ENCODE measurements around the gene NSUN3.
"Not testable (repeated sequence)": the region's sequence is repeated elsewhere in the genome, so short reads cannot be mapped to it uniquely, and the experiment has no call there.

NSUN3 gene

DNA sequence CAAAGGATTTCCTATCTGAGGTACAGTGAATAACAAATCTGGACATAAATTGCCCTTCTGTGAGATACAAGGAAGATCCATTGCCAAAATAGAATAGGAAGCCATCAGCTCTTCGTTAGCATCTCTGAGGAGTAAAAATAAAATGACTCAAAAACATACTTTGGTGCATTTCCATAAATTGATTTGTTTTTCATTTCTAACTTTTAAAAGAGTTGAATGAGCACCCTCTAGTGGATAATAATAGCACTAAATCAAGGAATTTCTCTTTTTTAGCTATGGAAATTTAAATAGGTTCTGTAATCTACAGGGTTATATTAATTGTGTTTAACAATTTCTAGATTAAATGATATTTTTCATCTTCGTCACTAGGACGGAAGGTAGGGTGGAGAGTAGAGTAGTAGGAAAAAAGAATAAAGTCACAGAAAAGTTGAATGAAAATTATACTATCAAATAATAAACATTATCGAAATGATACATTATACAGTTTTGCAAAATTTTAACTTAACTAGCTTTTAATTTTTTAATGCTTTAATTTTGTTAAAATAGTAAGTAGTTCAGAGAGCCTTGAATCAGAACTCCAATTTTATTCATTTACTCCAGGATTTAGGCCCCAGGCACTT is 6.4 kb downstream of the NSUN3 start:
- FAIRE-seq = no peak
- DNase-seq (ENCODE audit: insufficient read length, low spot score) = no peak
- TF ChIP-seq POLR2A (IDR thresholded peaks at IDR 0.05; ENCODE audit: low read depth, low read length) = no peak
- no peak for TF ChIP-seq POLR2AphosphoS5 (IDR thresholded peaks at IDR 0.05; ENCODE audit: low read depth, low read length)
- no peak for TF ChIP-seq POU2F2 (IDR thresholded peaks at IDR 0.05; ENCODE audit: low read depth, low read length)
- TF ChIP-seq TAF1 (IDR thresholded peaks at IDR 0.05; ENCODE audit: low read depth, low read length) = no peak
- no peak for TF ChIP-seq SPI1 (IDR thresholded peaks at IDR 0.05; ENCODE audit: low read depth, low read length)
- TF ChIP-seq PAX5 (IDR thresholded peaks at IDR 0.05; ENCODE audit: insufficient read depth, low read length, severe bottlenecking) = no peak

DNA sequence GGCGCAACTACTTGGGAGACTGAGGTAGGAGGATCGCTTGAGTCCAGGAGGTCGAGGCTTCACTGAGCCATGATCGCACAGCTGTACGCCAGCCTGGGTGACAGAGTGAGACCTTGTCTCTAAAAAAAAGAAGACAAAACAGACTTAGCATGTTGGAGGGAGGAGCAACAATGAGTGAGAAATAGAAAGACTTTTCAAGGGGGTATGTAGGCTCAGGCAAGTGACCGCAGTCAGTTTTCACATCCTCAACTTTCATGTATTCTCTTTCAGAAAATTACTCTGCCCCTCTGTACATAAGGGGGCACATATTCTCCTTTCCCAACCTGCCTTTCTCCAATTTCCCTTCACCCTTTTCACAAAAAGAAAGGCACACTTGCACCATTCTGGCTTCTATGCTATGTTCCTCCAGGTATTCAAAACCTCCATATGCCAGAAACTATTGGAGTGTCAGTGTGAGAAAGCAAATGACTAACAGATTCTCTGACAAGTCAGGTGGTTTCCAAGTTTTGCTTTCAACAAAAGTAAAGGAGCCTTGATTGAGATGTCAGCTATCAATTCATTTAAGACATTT is 7.6 kb downstream of the NSUN3 start:
- peak; percentile 84 for FAIRE-seq
- TF ChIP-seq SPI1 (IDR thresholded peaks at IDR 0.05; ENCODE audit: low read depth, low read length) (peak; percentile 72), PAX5 (IDR thresholded peaks at IDR 0.05; ENCODE audit: insufficient read depth, low read length, severe bottlenecking) (no peak), TAF1 (IDR thresholded peaks at IDR 0.05; ENCODE audit: low read depth, low read length) (no peak)
- no peak for DNase-seq (ENCODE audit: insufficient read length, low spot score)

DNA sequence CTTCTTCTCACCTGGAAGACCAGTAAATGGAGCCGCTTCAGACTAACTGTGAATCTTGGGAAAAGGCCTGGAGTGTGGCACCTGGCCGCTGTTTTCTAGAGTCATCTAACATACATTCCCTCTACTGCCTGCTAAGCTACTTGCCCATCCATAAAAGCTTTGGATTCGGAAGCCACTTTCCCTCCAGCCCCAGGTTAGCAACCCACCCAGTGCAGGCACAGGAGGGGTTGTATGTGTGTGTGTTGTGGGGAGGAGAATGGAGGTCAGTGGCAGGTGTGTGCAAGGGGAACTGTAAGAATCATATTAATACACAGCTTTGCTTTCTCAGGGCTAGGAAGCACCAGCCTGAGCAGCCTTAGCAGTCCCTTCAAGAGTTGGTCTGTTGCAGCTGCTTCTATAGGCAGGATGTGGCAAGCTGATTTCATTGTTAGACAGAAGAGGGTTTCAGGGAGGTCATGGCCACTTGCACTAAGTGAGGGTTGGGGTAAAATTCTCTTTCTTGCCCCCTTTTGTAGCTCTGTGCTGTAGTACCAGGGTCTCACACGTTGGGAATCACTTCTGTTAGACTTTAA is 8.9 kb downstream of the NSUN3 start:
- FAIRE-seq (peak; percentile 26), DNase-seq (ENCODE audit: insufficient read length, low spot score) (no peak)
- TF ChIP-seq PAX5 (IDR thresholded peaks at IDR 0.05; ENCODE audit: insufficient read depth, low read length, severe bottlenecking) = no peak
- peak; percentile 40; the same call in 1 of the 2 replicates for TF ChIP-seq SPI1 (IDR thresholded peaks at IDR 0.05; ENCODE audit: low read depth, low read length)
- TF ChIP-seq POLR2AphosphoS5 (IDR thresholded peaks at IDR 0.05; ENCODE audit: low read depth, low read length) = 0 out of 2 replicates have a peak, but pooled peaks have one; percentile 18
- TF ChIP-seq POLR2A (IDR thresholded peaks at IDR 0.05; ENCODE audit: low read depth, low read length) = no peak
- no peak for TF ChIP-seq POU2F2 (IDR thresholded peaks at IDR 0.05; ENCODE audit: low read depth, low read length)
- TF ChIP-seq TAF1 (IDR thresholded peaks at IDR 0.05; ENCODE audit: low read depth, low read length) = no peak

DNA sequence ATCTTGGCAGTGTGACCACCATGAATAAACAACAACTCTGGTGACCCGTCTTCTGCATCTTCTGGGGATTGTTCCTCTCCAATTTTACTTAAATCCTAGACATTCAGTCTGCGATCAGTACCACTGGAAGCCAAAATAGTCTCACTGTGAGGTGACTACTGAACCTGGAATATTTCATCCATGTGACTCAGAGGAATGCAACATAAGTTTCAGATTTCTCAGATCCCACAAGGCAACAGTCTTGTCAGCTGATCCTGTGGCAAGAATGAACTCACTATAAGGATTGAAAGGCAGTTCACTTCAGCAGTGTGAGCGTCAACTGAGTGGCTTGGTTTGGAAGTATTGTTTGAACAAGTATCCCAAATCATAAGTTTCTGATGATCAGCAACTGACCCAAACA is 13.2 kb downstream of the NSUN3 start:
- no peak for TF ChIP-seq SPI1 (IDR thresholded peaks at IDR 0.05; ENCODE audit: low read depth, low read length)
- no peak for TF ChIP-seq TAF1 (IDR thresholded peaks at IDR 0.05; ENCODE audit: low read depth, low read length)
- no peak for TF ChIP-seq PAX5 (IDR thresholded peaks at IDR 0.05; ENCODE audit: insufficient read depth, low read length, severe bottlenecking)
- no peak for TF ChIP-seq POLR2A (IDR thresholded peaks at IDR 0.05; ENCODE audit: low read depth, low read length)
- TF ChIP-seq POU2F2 (IDR thresholded peaks at IDR 0.05; ENCODE audit: low read depth, low read length) = no peak
- no peak for TF ChIP-seq POLR2AphosphoS5 (IDR thresholded peaks at IDR 0.05; ENCODE audit: low read depth, low read length)
- no peak for DNase-seq (ENCODE audit: insufficient read length, low spot score)
- no peak for FAIRE-seq

DNA sequence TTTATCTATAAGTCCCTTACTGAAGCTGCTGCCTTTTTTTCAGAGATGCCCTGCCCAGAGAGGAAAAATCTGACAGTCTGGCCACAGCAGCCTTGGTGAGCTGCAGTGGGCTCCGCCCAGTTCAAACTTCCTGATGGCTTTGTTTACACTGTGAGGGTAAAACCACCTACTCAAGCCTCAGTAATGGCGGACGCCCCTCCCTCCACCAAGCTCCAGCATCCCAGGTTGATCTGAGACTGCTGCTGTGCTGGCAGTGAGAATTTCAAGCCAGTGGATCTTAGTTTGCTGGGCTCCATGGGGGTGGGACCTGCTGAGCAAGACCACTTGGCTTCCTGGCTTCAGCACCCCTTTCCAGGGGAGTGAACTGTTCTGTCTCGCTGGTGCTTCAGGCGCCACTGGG is 17.7 kb downstream of the NSUN3 start:
- FAIRE-seq; DNase-seq (ENCODE audit: insufficient read length, low spot score): not testable (repeated sequence)

DNA sequence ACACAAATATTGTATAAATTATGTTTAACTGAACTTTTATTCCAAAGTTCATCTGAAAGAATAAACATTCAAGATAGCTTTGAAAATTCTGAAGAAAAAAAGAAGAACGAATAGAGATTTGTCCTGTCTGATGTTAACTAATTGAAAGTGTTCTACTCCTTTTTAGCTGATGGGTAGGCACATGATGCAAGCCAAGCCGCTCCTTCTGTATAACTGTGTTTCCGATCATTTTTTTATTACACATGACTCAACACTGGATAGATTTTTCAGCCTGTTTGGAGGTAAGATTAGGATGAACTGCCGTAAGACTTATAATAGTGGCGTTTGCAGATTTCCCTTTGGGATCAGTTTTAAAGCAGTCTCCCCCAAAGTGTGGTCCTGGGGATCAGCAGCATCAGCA is 19.0 kb downstream of the NSUN3 start:
- no peak for FAIRE-seq
- no peak for TF ChIP-seq POLR2AphosphoS5 (IDR thresholded peaks at IDR 0.05; ENCODE audit: low read depth, low read length)
- DNase-seq (ENCODE audit: insufficient read length, low spot score) = no peak

DNA sequence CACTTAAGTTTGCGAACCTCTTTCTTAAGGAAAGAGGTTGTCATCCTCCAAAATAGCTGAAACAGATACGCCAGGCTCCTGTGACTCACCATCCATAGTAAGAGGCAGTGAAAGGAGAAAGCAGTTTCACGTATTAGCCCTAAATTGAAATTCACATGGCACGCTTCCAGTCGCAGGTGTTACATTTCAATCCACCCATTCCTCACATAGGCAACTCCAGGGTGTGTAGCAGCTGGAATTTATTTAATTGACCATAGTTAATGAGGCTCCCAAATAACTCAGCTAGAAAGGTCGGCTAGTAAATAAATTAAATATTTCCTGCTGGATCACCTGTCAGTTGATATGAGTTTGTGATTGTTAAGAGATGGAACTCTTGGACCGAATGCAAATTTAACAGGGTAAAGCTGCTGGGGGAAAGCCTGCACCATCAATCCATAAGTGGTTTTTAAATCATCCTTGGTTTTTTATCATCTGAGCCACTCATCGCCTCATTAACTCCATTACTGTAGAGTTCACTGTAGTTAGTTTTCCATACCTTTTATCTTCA is 19.6 kb downstream of the NSUN3 start:
- TF ChIP-seq PAX5 (IDR thresholded peaks at IDR 0.05; ENCODE audit: insufficient read depth, low read length, severe bottlenecking) (no peak), POU2F2 (IDR thresholded peaks at IDR 0.05; ENCODE audit: low read depth, low read length) (no peak), POLR2AphosphoS5 (IDR thresholded peaks at IDR 0.05; ENCODE audit: low read depth, low read length) (no peak), TAF1 (IDR thresholded peaks at IDR 0.05; ENCODE audit: low read depth, low read length) (no peak), POLR2A (IDR thresholded peaks at IDR 0.05; ENCODE audit: low read depth, low read length) (no peak), SPI1 (IDR thresholded peaks at IDR 0.05; ENCODE audit: low read depth, low read length) (no peak)
- FAIRE-seq = no peak
- DNase-seq (ENCODE audit: insufficient read length, low spot score) = no peak

DNA sequence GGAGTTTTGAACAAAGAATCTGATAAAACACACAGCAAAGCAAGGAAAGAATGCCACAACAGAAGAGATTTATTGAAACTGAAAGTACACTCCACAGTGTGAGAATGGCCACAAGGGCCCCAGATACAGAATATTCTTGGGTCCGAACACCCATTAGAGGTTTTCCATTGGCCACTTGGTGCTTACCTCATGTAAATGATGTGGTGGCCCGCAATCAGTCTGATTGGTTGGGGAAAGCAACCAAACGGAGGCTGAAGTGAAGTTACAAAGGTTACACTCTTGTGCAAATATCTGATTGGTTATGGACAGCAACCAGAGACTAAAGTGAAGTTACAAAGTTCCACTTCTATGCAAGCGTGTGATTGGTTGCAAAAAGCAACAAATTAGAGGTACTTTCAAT is 20.4 kb downstream of the NSUN3 start:
- TF ChIP-seq POLR2A (IDR thresholded peaks at IDR 0.05; ENCODE audit: low read depth, low read length) (no peak), TAF1 (IDR thresholded peaks at IDR 0.05; ENCODE audit: low read depth, low read length) (no peak), POU2F2 (IDR thresholded peaks at IDR 0.05; ENCODE audit: low read depth, low read length) (no peak), POLR2AphosphoS5 (IDR thresholded peaks at IDR 0.05; ENCODE audit: low read depth, low read length) (no peak), SPI1 (IDR thresholded peaks at IDR 0.05; ENCODE audit: low read depth, low read length) (no peak), PAX5 (IDR thresholded peaks at IDR 0.05; ENCODE audit: insufficient read depth, low read length, severe bottlenecking) (no peak)
- FAIRE-seq (no peak), DNase-seq (ENCODE audit: insufficient read length, low spot score) (no peak)

DNA sequence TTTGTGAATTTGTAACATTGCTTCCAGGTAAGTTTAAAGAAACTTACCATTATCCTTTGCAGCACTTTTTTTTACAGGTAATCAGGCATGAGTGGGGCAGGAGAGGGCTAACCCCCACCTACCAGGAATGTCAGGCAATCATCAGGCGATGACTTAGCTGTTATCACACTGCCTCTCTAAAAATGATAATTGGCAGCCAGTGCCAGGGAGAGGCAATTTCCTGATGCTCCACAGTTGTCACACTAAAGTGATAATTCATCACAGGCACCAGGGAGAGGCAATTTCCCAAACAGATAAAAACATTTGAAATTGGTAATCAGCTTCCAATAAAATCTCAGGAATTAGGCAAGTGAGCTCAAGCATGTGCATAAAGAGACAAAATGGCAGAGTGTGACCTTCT is 26.3 kb downstream of the NSUN3 start:
- FAIRE-seq (no peak), DNase-seq (ENCODE audit: insufficient read length, low spot score) (no peak)
- TF ChIP-seq PAX5 (IDR thresholded peaks at IDR 0.05; ENCODE audit: insufficient read depth, low read length, severe bottlenecking) (no peak), POU2F2 (IDR thresholded peaks at IDR 0.05; ENCODE audit: low read depth, low read length) (no peak), SPI1 (IDR thresholded peaks at IDR 0.05; ENCODE audit: low read depth, low read length) (no peak), POLR2AphosphoS5 (IDR thresholded peaks at IDR 0.05; ENCODE audit: low read depth, low read length) (no peak), POLR2A (IDR thresholded peaks at IDR 0.05; ENCODE audit: low read depth, low read length) (no peak), TAF1 (IDR thresholded peaks at IDR 0.05; ENCODE audit: low read depth, low read length) (no peak)

DNA sequence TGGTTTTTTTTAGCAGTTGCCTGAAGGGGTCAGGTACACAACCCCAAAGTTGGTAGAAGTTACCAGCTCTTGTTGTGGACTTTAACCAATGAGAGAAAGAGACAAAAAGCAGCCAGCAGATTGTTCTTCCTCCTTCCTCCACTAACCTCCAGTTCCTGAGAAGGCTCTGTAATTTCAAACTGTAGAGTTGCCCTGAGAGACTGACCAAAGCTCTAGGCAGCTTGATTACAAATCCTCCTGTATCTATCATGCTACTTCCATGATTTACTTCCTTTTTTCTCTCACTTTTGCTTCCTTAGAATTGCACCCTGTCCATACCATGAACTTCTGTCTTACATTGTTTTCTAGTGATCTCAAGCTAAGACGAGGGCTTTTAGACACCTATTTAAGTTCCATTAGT is 29.2 kb downstream of the NSUN3 start:
- DNase-seq (ENCODE audit: insufficient read length, low spot score) = no peak
- TF ChIP-seq POLR2AphosphoS5 (IDR thresholded peaks at IDR 0.05; ENCODE audit: low read depth, low read length) = no peak
- no peak for TF ChIP-seq POU2F2 (IDR thresholded peaks at IDR 0.05; ENCODE audit: low read depth, low read length)
- no peak for TF ChIP-seq PAX5 (IDR thresholded peaks at IDR 0.05; ENCODE audit: insufficient read depth, low read length, severe bottlenecking)
- no peak for TF ChIP-seq SPI1 (IDR thresholded peaks at IDR 0.05; ENCODE audit: low read depth, low read length)
- FAIRE-seq = no peak

All from GM12891 (cell line).